OCI-LY3 (cell line): ENCODE results near the gene TMEM120A.

ENCODE experiments used
- EZH2phosphoT487 ChIP-seq: fragments of 200-600 bp; shearing (Covaris generic); IDR thresholded peaks from 2 replicates; pipeline ENCODE4 v1.6.1; 2018; ENCODE audit warnings: antibody characterized with exemption, mixed run types, low read depth
- TF ChIP-seq, protein P1 (sequence below): fragments of 200-600, 300-600 bp; sonication (generic); IDR thresholded peaks from 2 replicates; pipeline ENCODE4 v1.5.1; 2014; ENCODE audit warnings: antibody characterized with exemption, low read length, low read depth

DNA sequence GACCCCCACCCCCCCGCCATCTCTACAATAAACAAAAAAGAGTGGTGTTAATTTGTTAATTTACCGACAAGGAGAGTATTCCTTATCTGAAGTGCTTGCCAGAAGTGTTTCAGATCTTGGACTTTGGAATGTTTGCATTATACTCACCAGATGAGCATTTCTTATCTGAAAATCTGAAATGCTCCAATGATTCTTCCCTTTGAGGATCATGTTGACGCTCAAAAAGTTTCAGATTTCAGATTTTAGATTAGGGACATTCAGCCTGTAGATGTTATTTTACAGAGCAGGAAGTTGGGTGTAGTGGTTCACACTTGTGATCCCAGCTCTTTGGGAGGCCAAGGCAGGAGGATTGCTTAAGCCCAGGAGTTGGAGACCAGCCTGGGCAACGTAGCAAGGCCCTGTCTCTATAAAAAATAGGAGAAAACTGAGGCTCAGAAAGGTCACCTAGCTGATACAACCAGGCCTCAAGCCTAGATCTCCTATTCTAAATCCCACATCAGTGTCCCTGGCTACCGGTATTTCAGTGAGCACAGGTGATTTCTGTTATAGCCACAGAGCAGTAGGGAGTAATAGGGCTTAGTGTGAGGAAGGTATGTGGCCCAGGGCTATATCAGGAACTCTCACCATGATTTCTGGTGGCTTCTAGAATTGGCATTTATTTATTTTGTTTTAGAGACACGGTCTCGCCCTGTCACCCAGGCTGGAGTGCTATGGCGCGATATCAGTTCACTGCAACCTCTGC, 35.4 kb downstream of the TMEM120A start:
- TF ChIP-seq, protein P1, sequence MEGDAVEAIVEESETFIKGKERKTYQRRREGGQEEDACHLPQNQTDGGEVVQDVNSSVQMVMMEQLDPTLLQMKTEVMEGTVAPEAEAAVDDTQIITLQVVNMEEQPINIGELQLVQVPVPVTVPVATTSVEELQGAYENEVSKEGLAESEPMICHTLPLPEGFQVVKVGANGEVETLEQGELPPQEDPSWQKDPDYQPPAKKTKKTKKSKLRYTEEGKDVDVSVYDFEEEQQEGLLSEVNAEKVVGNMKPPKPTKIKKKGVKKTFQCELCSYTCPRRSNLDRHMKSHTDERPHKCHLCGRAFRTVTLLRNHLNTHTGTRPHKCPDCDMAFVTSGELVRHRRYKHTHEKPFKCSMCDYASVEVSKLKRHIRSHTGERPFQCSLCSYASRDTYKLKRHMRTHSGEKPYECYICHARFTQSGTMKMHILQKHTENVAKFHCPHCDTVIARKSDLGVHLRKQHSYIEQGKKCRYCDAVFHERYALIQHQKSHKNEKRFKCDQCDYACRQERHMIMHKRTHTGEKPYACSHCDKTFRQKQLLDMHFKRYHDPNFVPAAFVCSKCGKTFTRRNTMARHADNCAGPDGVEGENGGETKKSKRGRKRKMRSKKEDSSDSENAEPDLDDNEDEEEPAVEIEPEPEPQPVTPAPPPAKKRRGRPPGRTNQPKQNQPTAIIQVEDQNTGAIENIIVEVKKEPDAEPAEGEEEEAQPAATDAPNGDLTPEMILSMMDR = no peak
- TF ChIP-seq EZH2phosphoT487 = no peak
